Duodenal mucosa (tissue), 2 donors: ENCODE results near the gene PHF14.
"Not testable (repeated sequence)": the region's sequence is repeated elsewhere in the genome, so short reads cannot be mapped to it uniquely, and the experiment has no call there.

Source experiments
- H3K27ac ChIP-seq: one replicate; pipeline ENCODE4 v1.7.0; 2013; ENCODE audit warnings: low read depth, low read length
- H3K27me3 ChIP-seq, 2 donors: one replicate each; pipeline ENCODE4 v1.7.0; 2013; ENCODE audit warnings: low read length in 2 of 2, control low read depth in 1 of 2; ENCODE audit not compliant: insufficient read depth in 2 of 2, control insufficient read depth in 1 of 2
- H3K36me3 ChIP-seq, 2 donors: one replicate each; pipeline ENCODE4 v1.7.0; 2013; ENCODE audit warnings: low read length in 2 of 2, control low read depth in 1 of 2; ENCODE audit not compliant: insufficient read depth in 2 of 2, control insufficient read depth in 1 of 2
- H3K4me1 ChIP-seq, 2 donors: one replicate each; pipeline ENCODE4 v1.7.0; 2013; ENCODE audit warnings: low read length in 2 of 2, control low read depth in 1 of 2; ENCODE audit not compliant: insufficient read depth in 2 of 2, control insufficient read depth in 1 of 2
- H3K4me3 ChIP-seq, 2 donors: one replicate each; pipeline ENCODE4 v1.7.0; 2013; ENCODE audit warnings: low read length in 2 of 2, low read depth in 1 of 2
- H3K9ac ChIP-seq, 2 donors: one replicate each; pipeline ENCODE4 v1.7.0; 2013; ENCODE audit warnings: low read length in 2 of 2, low read depth in 1 of 2
- H3K9me3 ChIP-seq, 2 donors: one replicate each; pipeline ENCODE4 v1.7.0; 2013; ENCODE audit warnings: low read length in 2 of 2, control low read depth in 1 of 2; ENCODE audit not compliant: control insufficient read depth in 1 of 2

The PHF14 gene

GRCh38 chr7:10981317-10981716 lies 7.6 kb downstream of the PHF14 start:
- Histone ChIP-seq H3K36me3 (peaks cover 4 to 15% of the 10 kb centered on the region in 2 donors), H3K9me3 (no peaks in the 10 kb centered on the region), H3K27me3 (no peaks in the 10 kb centered on the region), H3K27ac (no peak overlapping the region), H3K4me1 (peaks cover 0 to 2% of the 10 kb centered on the region in 2 donors), H3K4me3 (no peak overlapping the region), H3K9ac (no peak overlapping the region)

GRCh38 chr7:10990748-10991147 lies 17.1 kb downstream of the PHF14 start:
- not testable (repeated sequence) for H3K4me3 ChIP-seq, H3K9me3 ChIP-seq, H3K9ac ChIP-seq, H3K27ac ChIP-seq, H3K27me3 ChIP-seq, H3K4me1 ChIP-seq
- peaks cover 0 to 13% of the 10 kb centered on the region in 2 donors for H3K36me3 ChIP-seq

- H3K4me3 ChIP-seq, H3K4me1 ChIP-seq, H3K27me3 ChIP-seq, H3K27ac ChIP-seq, H3K9me3 ChIP-seq, H3K9ac ChIP-seq: not testable (repeated sequence)
- peaks cover 0 to 15% of the 10 kb centered on the region in 2 donors for H3K36me3 ChIP-seq
Measured at GRCh38 chr7:10995482-10996166, 22.0 kb downstream of the PHF14 start.

GRCh38 chr7:10998996-10999757 lies 25.5 kb downstream of the PHF14 start:
- Histone ChIP-seq H3K27me3 (no peaks in the 10 kb centered on the region), H3K4me3 (no peak overlapping the region), H3K27ac (no peak overlapping the region), H3K36me3 (peaks cover 0 to 7% of the 10 kb centered on the region in 2 donors), H3K4me1 (no peaks in the 10 kb centered on the region), H3K9me3 (no peaks in the 10 kb centered on the region), H3K9ac (no peak overlapping the region)

- Histone ChIP-seq H3K27me3 (no peaks in the 10 kb centered on the region), H3K9me3 (no peaks in the 10 kb centered on the region), H3K4me3 (no peak overlapping the region)
Measured at GRCh38 chr7:11005202-11005601, 31.5 kb downstream of the PHF14 start.

GRCh38 chr7:11006291-11006690 lies 32.6 kb downstream of the PHF14 start:
- Histone ChIP-seq H3K9ac (no peak overlapping the region), H3K36me3 (peaks cover 0 to 7% of the 10 kb centered on the region in 2 donors), H3K9me3 (no peaks in the 10 kb centered on the region)

More at GRCh38 chr7:11005202-11005601, 31.5 kb downstream of the PHF14 start:
- H3K9ac ChIP-seq: no peak overlapping the region
- no peak overlapping the region for H3K27ac ChIP-seq
- peaks cover 0 to 7% of the 10 kb centered on the region in 2 donors for H3K36me3 ChIP-seq
- no peaks in the 10 kb centered on the region for H3K4me1 ChIP-seq

GRCh38 chr7:11009631-11010030 lies 36.0 kb downstream of the PHF14 start:
- Histone ChIP-seq H3K4me1 (no peaks in the 10 kb centered on the region), H3K4me3 (no peak overlapping the region), H3K27me3 (no peaks in the 10 kb centered on the region), H3K36me3 (peaks cover 3 to 16% of the 10 kb centered on the region in 2 donors), H3K9me3 (no peaks in the 10 kb centered on the region), H3K9ac (no peak overlapping the region), H3K27ac (no peak overlapping the region)

More at GRCh38 chr7:11006291-11006690, 32.6 kb downstream of the PHF14 start:
- Histone ChIP-seq H3K27ac (no peak overlapping the region), H3K4me3 (no peak overlapping the region), H3K4me1 (no peaks in the 10 kb centered on the region), H3K27me3 (no peaks in the 10 kb centered on the region)

- Histone ChIP-seq H3K4me3 (no peak overlapping the region), H3K9ac (no peak overlapping the region), H3K27me3 (no peaks in the 10 kb centered on the region), H3K36me3 (peaks cover 2 to 15% of the 10 kb centered on the region in 2 donors), H3K9me3 (no peaks in the 10 kb centered on the region), H3K4me1 (no peaks in the 10 kb centered on the region), H3K27ac (no peak overlapping the region)
Measured at GRCh38 chr7:11021468-11021867, 47.8 kb downstream of the PHF14 start.

- Histone ChIP-seq H3K27me3 (no peaks in the 10 kb centered on the region), H3K4me1 (no peaks in the 10 kb centered on the region), H3K27ac (no peak overlapping the region)
Measured at GRCh38 chr7:11026452-11027359, 53.0 kb downstream of the PHF14 start.

More at GRCh38 chr7:11026452-11027359, 53.0 kb downstream of the PHF14 start:
- Histone ChIP-seq H3K9me3 (no peaks in the 10 kb centered on the region), H3K4me3 (no peak overlapping the region), H3K9ac (no peak overlapping the region), H3K36me3 (peaks cover 0 to 15% of the 10 kb centered on the region in 2 donors)
